ENCODE data around the gene COBL. TPM values are rescaled to one million over a fixed set of nuclear protein-coding genes. Genes with fewer than 3 reads are reported as not detected.

The COBL gene
- total and polyA plus RNA-seq, 2 of the 4 experiments (the other 2 are of a cell fraction): under 0.01 TPM; not detected in 1

DNA sequence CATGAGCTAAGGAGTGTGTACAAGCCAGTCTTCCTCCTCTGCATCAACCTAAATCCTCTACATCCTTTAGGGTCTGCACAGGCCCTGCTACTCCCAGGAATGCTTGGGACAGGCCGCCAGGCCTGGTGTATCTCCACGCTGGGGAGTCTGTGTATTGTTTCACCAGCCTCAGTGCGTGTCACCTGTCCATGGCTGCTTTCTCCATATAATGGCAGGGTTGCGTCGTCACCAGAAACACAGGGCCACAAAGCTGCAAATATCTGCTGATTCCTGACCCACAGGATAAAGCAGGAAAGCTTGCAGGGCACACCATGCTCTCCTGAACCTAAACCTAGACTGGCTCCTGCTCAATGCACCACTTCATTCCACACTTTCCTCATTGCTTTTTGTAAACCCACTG, 45.6 kb downstream of the COBL start:
- no peak overlapping the region for H2BK5ac ChIP-seq (ENCODE audit: low read depth, low read length, poor library complexity, severe bottlenecking)
- no peaks in the 10 kb centered on the region for H3K9me1 ChIP-seq (ENCODE audit: insufficient read depth, low read length)
- BruUV-seq (replicated peaks): no TSS peak
- H3K9me3 ChIP-seq (ENCODE audit: control insufficient read depth, insufficient read depth, low read length): no peaks in the 10 kb centered on the region
- no peak overlapping the region for H3K4me2 ChIP-seq (ENCODE audit: low read depth, low read length)
- ChIA-PET CTCF (no interaction called here), POLR2A (ENCODE audit: unreplicated experiment) (no interaction called here)
- no peak overlapping the region for H2AK9ac ChIP-seq (replicated peaks; ENCODE audit: low read depth, low read length, poor library complexity)
- H4K5ac ChIP-seq (ENCODE audit: low read depth, low read length): no peak overlapping the region
- H3K23ac ChIP-seq (ENCODE audit: low read depth, low read length): no peak overlapping the region
- no peaks in the 10 kb centered on the region for H3K79me1 ChIP-seq (ENCODE audit: low read depth in 1 of 2, low read length in 2 of 2)
- no peak overlapping the region for H3K56ac ChIP-seq (ENCODE audit: extremely low read depth, insufficient read depth, low read length)
- no peak for TF ChIP-seq BHLHE40 (IDR thresholded peaks at IDR 0.05; ENCODE audit: low read depth, low read length)
- TF ChIP-seq, protein P1, sequence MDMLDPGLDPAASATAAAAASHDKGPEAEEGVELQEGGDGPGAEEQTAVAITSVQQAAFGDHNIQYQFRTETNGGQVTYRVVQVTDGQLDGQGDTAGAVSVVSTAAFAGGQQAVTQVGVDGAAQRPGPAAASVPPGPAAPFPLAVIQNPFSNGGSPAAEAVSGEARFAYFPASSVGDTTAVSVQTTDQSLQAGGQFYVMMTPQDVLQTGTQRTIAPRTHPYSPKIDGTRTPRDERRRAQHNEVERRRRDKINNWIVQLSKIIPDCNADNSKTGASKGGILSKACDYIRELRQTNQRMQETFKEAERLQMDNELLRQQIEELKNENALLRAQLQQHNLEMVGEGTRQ (IDR thresholded peaks at IDR 0.05; ENCODE audit: low read depth, low read length): no peak
- TF ChIP-seq ELK1 (IDR thresholded peaks at IDR 0.05; ENCODE audit: borderline replicate concordance, low read depth, low read length): no peak
- no peak for TF ChIP-seq MXI1 (IDR thresholded peaks at IDR 0.05; ENCODE audit: borderline replicate concordance, low read depth, low read length)
- no peak for TF ChIP-seq CHD1 (IDR thresholded peaks at IDR 0.05; ENCODE audit: low read depth, low read length)
- TF ChIP-seq FOS (IDR thresholded peaks at IDR 0.05; ENCODE audit: low read depth, low read length): no peak
- no peak for TF ChIP-seq MAFK (IDR thresholded peaks at IDR 0.05; ENCODE audit: low read depth, low read length)
- no peak for TF ChIP-seq SMC3 (IDR thresholded peaks at IDR 0.05; ENCODE audit: low read depth, low read length)
- TF ChIP-seq NFE2L2 (IDR thresholded peaks at IDR 0.05; ENCODE audit: low read depth, low read length): no peak
- TF ChIP-seq RAD21 (IDR thresholded peaks at IDR 0.05; ENCODE audit: low read length): no peak
- TF ChIP-seq RFX5 (IDR thresholded peaks at IDR 0.05; ENCODE audit: low read depth, low read length): no peak
- no peak for TF ChIP-seq RCOR1 (IDR thresholded peaks at IDR 0.05; ENCODE audit: insufficient replicate concordance, low read length)
- no peak for TF ChIP-seq CTCF (conservative IDR thresholded peaks at IDR 0.05; ENCODE audit: low read depth, low read length)
- TF ChIP-seq CEBPB (IDR thresholded peaks at IDR 0.05; ENCODE audit: low read depth, low read length): no peak
- TF ChIP-seq POLR2A (IDR thresholded peaks at IDR 0.05; ENCODE audit: low read depth, low read length): no peak
- H3K4me1 ChIP-seq (ENCODE audit: control insufficient read depth, insufficient read depth, low read length): no peaks in the 10 kb centered on the region
- no peak overlapping the region for H2AK5ac ChIP-seq (ENCODE audit: low read depth, low read length)
- WGBS, 2 experiments (ENCODE audit: extremely low coverage in 2 of 2, insufficient read length in 1 of 2): 40% methylated on average over 2 of the region's 5 CpGs; no CpG with 5 or more reads in 1 of the 2 experiments
- intact Hi-C loops (cut with micrococcal nuclease): no loop called here
- in situ Hi-C loops (cut with MboI; ENCODE audit: low sequenced_read_pairs): no loop called here
- dilution Hi-C loops (cut with HindIII; ENCODE audit: low sequenced_read_pairs, unreplicated experiment): no loop called here
- no peak overlapping the region for H3K18ac ChIP-seq (ENCODE audit: low read depth, low read length)
- H4K91ac ChIP-seq (ENCODE audit: insufficient read depth, low read depth, low read length): no peak overlapping the region
- DNase-seq (no peak), ATAC-seq (ENCODE audit: low read depth) (no peak)
- H2BK15ac ChIP-seq (ENCODE audit: low read depth, low read length): no peak overlapping the region
- H4K8ac ChIP-seq (ENCODE audit: low read depth in 2 of 2, low read length in 2 of 2): no peak overlapping the region
- H3K9ac ChIP-seq (ENCODE audit: low read depth, low read length): no peak overlapping the region
- no peak overlapping the region for H2AFZ ChIP-seq (replicated peaks; ENCODE audit: low read length, poor library complexity)
- H2BK120ac ChIP-seq (ENCODE audit: low read depth, low read length): no peak overlapping the region
- no peaks in the 10 kb centered on the region for H3K27me3 ChIP-seq (ENCODE audit: control insufficient read depth, insufficient read depth, low read length)
- H3K14ac ChIP-seq (replicated peaks; ENCODE audit: low read depth, low read length): no peak overlapping the region
- H4K20me1 ChIP-seq (ENCODE audit: insufficient read depth, low read length): no peaks in the 10 kb centered on the region
- no peak overlapping the region for H3K4me3 ChIP-seq (ENCODE audit: insufficient read depth, low read depth, low read length)
- H3K27ac ChIP-seq (ENCODE audit: insufficient read depth, low read length): no peak overlapping the region
- H3K36me3 ChIP-seq (ENCODE audit: control insufficient read depth, insufficient read depth, low read length): no peaks in the 10 kb centered on the region
- H3K4ac ChIP-seq (ENCODE audit: low read depth, low read length): no peak overlapping the region
- no peak overlapping the region for H2BK20ac ChIP-seq (ENCODE audit: low read depth, low read length)

Measured in IMR-90 (cell line).